Jurkat, Clone E6-1 (cell line): ENCODE data around the gene TNNT1.
"Not testable (repeated sequence)": the region's sequence is repeated elsewhere in the genome, so short reads cannot be mapped to it uniquely, and the experiment has no call there.

Source experiments
- DNase-seq: peaks from one replicate; pipeline ENCODE4 v3.0.0-alpha.2; 2011; ENCODE audit warnings: low read depth, low spot score
- H3K4me3 ChIP-seq: 2 replicates; pipeline ENCODE4 v1.5.1; 2011; ENCODE audit warnings: mild to moderate bottlenecking, low read length, control low read depth, moderate library complexity

The TNNT1 gene

GRCh38 chr19:55115446-55116065, 33.5 kb downstream of the TNNT1 start:
- no peak for DNase-seq
- H3K4me3 ChIP-seq, result peak overlapping the region; percentile 94

- no peak overlapping the region for H3K4me3 ChIP-seq
- DNase-seq, result no peak
Measured at GRCh38 chr19:55114566-55115145, 34.4 kb downstream of the TNNT1 start.

GRCh38 chr19:55113570-55114039, 35.4 kb downstream of the TNNT1 start:
- H3K4me3 ChIP-seq, result no peak overlapping the region
- DNase-seq, result no peak

- H3K4me3 ChIP-seq, result no peak overlapping the region
- no peak for DNase-seq
Measured at GRCh38 chr19:55112777-55113569, 36.0 kb downstream of the TNNT1 start.

GRCh38 chr19:55112246-55112776, 36.7 kb downstream of the TNNT1 start:
- H3K4me3 ChIP-seq, result no peak overlapping the region
- DNase-seq, result no peak

GRCh38 chr19:55111238-55111831, 37.7 kb downstream of the TNNT1 start:
- no peak overlapping the region for H3K4me3 ChIP-seq
- no peak for DNase-seq

- H3K4me3 ChIP-seq, result no peak overlapping the region
- DNase-seq, result no peak
Measured at GRCh38 chr19:55109527-55110291, 39.3 kb downstream of the TNNT1 start.

- not testable (repeated sequence) for DNase-seq, H3K4me3 ChIP-seq
Measured at GRCh38 chr19:55107252-55107651, 41.8 kb downstream of the TNNT1 start.

GRCh38 chr19:55106591-55106990, 42.4 kb downstream of the TNNT1 start:
- no peak for DNase-seq
- H3K4me3 ChIP-seq, result no peak overlapping the region

GRCh38 chr19:55105237-55105636, 43.8 kb downstream of the TNNT1 start:
- no peak for DNase-seq

GRCh38 chr19:55103190-55103589, 45.8 kb downstream of the TNNT1 start:
- no peak overlapping the region for H3K4me3 ChIP-seq
- DNase-seq, result no peak

More at GRCh38 chr19:55105237-55105636, 43.8 kb downstream of the TNNT1 start:
- no peak overlapping the region for H3K4me3 ChIP-seq

GRCh38 chr19:55101261-55101660, 47.7 kb downstream of the TNNT1 start:
- no peak overlapping the region for H3K4me3 ChIP-seq
- DNase-seq, result no peak

GRCh38 chr19:55099557-55100506, 49.2 kb downstream of the TNNT1 start:
- no peak overlapping the region for H3K4me3 ChIP-seq
- no peak for DNase-seq

- DNase-seq, result no peak
- no peak overlapping the region for H3K4me3 ChIP-seq
Measured at GRCh38 chr19:55098716-55099556, 50.1 kb downstream of the TNNT1 start.

- DNase-seq, result no peak
- no peak overlapping the region for H3K4me3 ChIP-seq
Measured at GRCh38 chr19:55097864-55098715, 50.9 kb downstream of the TNNT1 start.

- H3K4me3 ChIP-seq, result no peak overlapping the region
- no peak for DNase-seq
Measured at GRCh38 chr19:55096061-55096701, 52.8 kb downstream of the TNNT1 start.
